DMS153 treated with DMSO at 0.1 percent for 48 hours (cell line): Measurements from ENCODE around the gene LIME1.
"Not testable (repeated sequence)": the region's sequence is repeated elsewhere in the genome, so short reads cannot be mapped to it uniquely, and the experiment has no call there.

Experiments
- DNase-seq: peaks from one replicate; lab custom pipeline; 2025; ENCODE audit not compliant: unreplicated experiment; lab: John Stamatoyannopoulos, UW

Gene LIME1

GRCh38 chr20:63769891-63770474 lies 33.5 kb downstream of the LIME1 start:
- DNase-seq, result no peak

DNA sequence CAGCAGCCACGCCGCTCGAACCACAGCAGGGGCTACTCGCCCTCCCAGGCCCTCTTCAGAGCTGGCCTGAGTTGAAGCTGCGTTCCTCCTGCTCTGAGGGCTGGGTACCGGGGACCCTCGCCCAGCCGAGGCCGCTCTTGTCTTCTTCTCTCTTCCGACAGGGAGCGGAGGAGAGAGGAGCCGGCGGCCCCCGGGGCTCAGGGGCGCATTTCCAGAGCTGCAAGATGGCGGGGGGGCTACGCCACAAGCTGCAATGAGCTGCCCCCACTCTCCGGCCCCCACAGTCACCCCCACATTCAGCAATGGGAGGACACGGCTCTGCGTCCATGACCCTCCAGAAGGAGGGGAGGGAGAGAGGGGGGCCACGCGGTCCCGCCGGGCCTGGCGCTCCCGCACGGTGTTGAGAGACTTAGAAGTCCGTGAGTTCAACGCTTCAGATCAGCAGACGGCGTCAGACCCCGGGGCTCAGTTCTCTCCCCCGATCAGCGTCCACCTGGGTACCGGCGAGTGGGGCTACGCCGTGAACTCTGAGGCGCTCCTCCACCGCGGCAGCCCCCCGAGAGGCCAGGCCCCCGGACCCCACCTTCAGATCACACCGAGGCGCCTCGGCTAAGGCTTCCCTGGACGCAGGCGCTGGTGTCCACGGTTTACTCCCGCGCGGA lies 34.7 kb downstream of the LIME1 start:
- DNase-seq, result no peak

GRCh38 chr20:63772781-63773518 lies 36.5 kb downstream of the LIME1 start:
- DNase-seq, result no peak

GRCh38 chr20:63773571-63774241 lies 37.2 kb downstream of the LIME1 start:
- no peak for DNase-seq

GRCh38 chr20:63774306-63774705 lies 37.8 kb downstream of the LIME1 start:
- DNase-seq, result no peak

DNA sequence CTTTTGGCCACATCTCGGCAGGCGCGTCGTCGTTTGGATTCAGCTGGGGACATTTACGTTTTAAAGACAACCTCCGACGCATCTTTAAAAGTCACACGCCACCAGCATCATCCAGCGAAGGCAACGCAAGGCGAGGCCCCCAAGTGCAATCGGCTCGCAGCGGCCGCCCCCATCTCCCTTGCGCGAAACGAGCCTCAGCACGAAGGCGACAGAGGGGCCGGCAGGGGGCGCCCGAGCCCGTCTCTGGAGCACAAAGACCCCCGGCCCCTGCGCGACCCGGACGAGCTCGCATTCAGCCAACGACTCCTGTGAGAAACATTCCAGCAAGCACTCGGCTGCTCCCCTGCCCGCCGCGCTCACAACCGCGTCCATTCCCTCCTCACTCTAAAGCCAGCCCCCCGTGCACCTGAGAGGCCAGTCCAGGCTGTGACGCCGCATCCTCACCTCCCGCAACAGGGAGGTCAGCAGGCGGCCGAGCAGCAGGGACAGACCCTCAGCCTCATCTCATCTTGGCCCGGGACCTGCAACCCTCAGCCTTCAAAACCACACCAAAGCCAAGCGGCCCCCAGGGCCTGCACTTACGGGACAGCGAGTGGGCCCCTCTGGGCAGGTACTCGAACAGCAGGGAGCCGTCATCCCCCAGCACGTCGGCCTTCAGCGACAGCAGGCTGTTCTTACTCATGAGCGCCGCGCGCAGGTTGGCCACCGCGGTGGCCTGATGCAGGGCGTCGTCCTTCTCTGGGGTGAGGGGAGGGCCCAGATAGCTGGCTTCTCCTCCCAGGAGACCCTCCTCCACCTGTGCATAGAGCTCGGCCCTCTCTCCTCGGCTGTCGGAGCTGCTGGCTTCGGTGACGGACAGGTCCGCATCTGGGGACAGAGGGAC lies 38.9 kb downstream of the LIME1 start:
- no peak for DNase-seq

DNA sequence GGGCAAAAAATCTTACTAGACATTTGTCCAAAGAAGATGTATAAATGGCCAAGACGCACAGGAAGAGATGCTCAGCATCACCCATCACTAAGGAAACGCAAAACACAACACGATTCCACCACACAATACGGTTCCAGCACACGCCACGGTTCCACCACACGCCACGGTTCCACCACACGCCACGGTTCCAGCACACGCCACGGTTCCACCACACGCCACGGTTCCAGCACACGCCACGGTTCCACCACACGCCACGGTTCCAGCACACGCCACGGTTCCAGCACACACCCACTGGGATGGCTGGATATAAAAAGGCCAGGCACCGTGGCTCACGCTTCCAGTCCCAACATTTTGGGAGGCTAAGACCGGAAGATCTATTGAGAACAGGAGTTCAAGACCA lies 40.4 kb downstream of the LIME1 start:
- not testable (repeated sequence) for DNase-seq

GRCh38 chr20:63777614-63778013 lies 41.1 kb downstream of the LIME1 start:
- DNase-seq, result no peak

DNA sequence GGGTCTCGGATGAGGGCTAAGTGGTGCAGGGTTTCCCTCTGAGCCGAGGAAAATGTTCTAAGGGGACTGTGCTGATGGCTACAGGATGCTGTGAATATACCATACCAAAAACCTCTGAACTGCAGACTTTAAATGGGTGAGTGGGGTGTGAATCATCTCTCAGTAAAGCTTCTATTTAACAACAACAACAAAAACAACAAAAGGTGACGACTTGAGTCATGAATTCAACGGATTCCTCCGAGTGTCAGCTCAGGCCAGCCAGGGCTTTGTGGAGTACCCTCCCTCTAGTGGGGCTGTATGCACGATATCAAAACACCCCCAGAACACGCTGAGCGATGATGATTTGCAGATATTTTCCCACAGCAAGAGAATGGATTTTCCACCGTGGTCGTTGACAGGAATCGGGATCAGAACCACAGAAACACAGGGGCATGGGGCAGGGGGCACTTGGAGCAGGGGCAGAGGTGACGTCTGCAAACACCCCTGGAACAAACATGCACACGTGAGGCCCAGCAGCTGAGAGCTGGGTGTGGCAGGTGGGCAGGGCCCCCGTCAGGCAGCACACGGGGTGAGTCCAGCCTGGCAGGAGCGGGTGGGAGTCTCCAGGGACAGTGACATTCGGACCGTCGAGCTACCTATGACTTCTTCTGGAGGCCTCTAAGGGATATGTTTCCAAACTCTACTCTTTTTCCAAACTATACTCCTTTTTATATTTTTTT lies 41.7 kb downstream of the LIME1 start:
- DNase-seq, result no peak

DNA sequence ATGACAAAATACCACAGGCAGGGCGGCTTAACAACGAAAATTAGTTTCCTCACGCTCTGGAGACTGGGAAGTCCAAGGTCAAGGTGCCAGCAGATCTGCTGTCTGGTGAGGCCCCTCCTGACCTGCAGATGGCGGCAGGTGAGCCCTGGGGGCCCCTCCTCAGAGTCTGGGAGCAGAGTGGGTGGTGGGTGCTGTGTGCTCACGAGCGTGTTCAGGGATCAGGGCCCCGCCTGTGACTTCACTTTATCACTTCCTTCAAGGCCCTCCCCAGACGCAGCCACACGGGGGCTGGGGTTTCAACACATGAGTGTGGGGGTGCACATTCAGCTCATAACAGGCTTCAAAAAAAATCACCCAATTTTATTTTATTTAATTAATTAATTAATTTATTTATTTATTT lies 42.4 kb downstream of the LIME1 start:
- DNase-seq, result no peak

GRCh38 chr20:63781181-63781580 lies 44.7 kb downstream of the LIME1 start:
- DNase-seq, result no peak

GRCh38 chr20:63782051-63782471 lies 45.6 kb downstream of the LIME1 start:
- DNase-seq, result no peak

DNA sequence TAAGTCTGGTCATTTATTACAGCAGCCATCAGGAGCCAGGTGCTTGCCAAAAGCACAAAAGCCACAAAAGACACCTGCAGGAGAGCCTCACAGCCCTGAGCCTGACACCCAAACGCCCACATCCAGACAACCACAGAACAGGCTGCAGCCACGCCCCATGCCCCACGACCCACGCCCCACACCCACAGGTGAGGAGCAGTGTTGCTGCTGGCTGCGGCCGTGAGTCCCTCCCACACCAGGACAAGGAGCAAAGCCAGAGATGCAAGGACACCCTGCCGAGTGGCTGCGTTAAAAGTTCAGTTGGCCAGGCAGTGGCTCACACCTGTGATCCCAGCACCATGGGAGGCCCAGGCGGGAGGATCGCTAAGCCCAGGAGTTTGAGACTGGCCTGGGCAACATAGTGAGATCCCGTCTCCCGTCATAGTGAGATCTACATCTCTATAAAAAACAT lies 46.1 kb downstream of the LIME1 start:
- no peak for DNase-seq

GRCh38 chr20:63783970-63784369 lies 47.5 kb downstream of the LIME1 start:
- no peak for DNase-seq

GRCh38 chr20:63785691-63786131 lies 49.2 kb downstream of the LIME1 start:
- no peak for DNase-seq

- no peak for DNase-seq
These were observed 50.8 kb downstream of the LIME1 start for GRCh38 chr20:63787302-63787701.

- no peak for DNase-seq
These were observed 51.3 kb downstream of the LIME1 start for GRCh38 chr20:63787749-63788148.
